Transverse colon (tissue), 4 donors: ENCODE measurements around the gene COL19A1.

Experiments used
- EP300 ChIP-seq: sonication (generic); formaldehyde crosslinking; IDR thresholded peaks from one replicate; pipeline ENCODE4 v1.6.1; 2017; ENCODE audit warnings: antibody characterized with exemption, low read depth
- POLR2A ChIP-seq: fragments of 450-650 bp; IDR thresholded peaks from one replicate; pipeline ENCODE4 v1.6.1; 2016; ENCODE audit warnings: antibody characterized with exemption, mild to moderate bottlenecking, moderate library complexity
- POLR2AphosphoS5 ChIP-seq, 3 donors: sonication (generic); formaldehyde crosslinking; IDR thresholded peaks; one replicate each; pipeline ENCODE4 v1.6.1; 2016; ENCODE audit warnings: antibody characterized with exemption in 3 of 3
- TF ChIP-seq, protein P1 (sequence below), 5 experiments: fragments of 200-600 bp in 3 of 5; fragments of 450-650 bp in 2 of 5; sonication (generic) in 3 of 5; IDR thresholded peaks; 1 replicate in 2 of 5; 2 replicates in 3 of 5; pipeline ENCODE4 v1.5.1; 2016 to 2017; ENCODE audit warnings: antibody characterized with exemption in 5 of 5, inconsistent platforms in 3 of 5, mild to moderate bottlenecking in 2 of 5, moderate library complexity in 1 of 5

- TF ChIP-seq, protein P1, sequence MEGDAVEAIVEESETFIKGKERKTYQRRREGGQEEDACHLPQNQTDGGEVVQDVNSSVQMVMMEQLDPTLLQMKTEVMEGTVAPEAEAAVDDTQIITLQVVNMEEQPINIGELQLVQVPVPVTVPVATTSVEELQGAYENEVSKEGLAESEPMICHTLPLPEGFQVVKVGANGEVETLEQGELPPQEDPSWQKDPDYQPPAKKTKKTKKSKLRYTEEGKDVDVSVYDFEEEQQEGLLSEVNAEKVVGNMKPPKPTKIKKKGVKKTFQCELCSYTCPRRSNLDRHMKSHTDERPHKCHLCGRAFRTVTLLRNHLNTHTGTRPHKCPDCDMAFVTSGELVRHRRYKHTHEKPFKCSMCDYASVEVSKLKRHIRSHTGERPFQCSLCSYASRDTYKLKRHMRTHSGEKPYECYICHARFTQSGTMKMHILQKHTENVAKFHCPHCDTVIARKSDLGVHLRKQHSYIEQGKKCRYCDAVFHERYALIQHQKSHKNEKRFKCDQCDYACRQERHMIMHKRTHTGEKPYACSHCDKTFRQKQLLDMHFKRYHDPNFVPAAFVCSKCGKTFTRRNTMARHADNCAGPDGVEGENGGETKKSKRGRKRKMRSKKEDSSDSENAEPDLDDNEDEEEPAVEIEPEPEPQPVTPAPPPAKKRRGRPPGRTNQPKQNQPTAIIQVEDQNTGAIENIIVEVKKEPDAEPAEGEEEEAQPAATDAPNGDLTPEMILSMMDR (IDR thresholded peaks at IDR 0.05), result no peak
- TF ChIP-seq POLR2A, result no peak
- TF ChIP-seq POLR2AphosphoS5 (IDR thresholded peaks at IDR 0.05), result no peak
- no peak for TF ChIP-seq EP300
These were observed 314.0 kb downstream of the COL19A1 start for GRCh38 chr6:70180183-70180900.
